Esophagus muscularis mucosa (tissue), 3 donors: ENCODE results near the gene SLC4A4.

Source experiments
- POLR2A ChIP-seq: fragments of 450-650 bp; IDR thresholded peaks from one replicate; pipeline ENCODE4 v1.6.1; 2017; ENCODE audit warnings: antibody characterized with exemption, moderate library complexity, mild to moderate bottlenecking, low read depth
- POLR2AphosphoS5 ChIP-seq, 2 donors: sonication (generic); formaldehyde crosslinking; IDR thresholded peaks; one replicate each; pipeline ENCODE4 v1.6.1; 2017; ENCODE audit warnings: antibody characterized with exemption in 2 of 2
- TF ChIP-seq, protein P1 (sequence below), 3 experiments: fragments of 200-600 bp in 2 of 3; fragments of 450-650 bp in 1 of 3; sonication (generic) in 2 of 3; IDR thresholded peaks; one replicate each; pipeline ENCODE4 v1.5.1; 2017 to 2019; ENCODE audit warnings: antibody characterized with exemption in 3 of 3, mild to moderate bottlenecking in 2 of 3, moderate library complexity in 1 of 3

DNA sequence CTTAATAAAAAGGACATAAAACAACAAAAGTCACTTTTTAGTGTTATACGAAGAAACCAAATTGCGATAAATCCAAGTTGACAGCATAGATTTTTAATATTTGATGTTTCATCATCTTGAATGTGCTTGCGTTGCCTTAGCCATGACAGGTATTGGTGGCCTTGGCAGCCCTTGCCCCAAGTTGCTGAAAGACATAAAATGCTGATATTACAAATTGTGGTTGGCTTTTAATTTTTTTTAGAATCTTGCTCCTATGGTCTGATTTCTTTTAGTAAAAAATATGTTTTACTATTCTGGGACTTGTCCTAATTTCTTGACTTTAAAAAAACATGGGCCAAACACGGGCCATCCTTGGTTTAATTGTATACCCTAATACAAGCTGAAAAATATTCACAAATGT lies 122.6 kb downstream of the SLC4A4 start:
- TF ChIP-seq POLR2A (no peak), POLR2AphosphoS5 (IDR thresholded peaks at IDR 0.05) (no peak)
- TF ChIP-seq, protein P1, sequence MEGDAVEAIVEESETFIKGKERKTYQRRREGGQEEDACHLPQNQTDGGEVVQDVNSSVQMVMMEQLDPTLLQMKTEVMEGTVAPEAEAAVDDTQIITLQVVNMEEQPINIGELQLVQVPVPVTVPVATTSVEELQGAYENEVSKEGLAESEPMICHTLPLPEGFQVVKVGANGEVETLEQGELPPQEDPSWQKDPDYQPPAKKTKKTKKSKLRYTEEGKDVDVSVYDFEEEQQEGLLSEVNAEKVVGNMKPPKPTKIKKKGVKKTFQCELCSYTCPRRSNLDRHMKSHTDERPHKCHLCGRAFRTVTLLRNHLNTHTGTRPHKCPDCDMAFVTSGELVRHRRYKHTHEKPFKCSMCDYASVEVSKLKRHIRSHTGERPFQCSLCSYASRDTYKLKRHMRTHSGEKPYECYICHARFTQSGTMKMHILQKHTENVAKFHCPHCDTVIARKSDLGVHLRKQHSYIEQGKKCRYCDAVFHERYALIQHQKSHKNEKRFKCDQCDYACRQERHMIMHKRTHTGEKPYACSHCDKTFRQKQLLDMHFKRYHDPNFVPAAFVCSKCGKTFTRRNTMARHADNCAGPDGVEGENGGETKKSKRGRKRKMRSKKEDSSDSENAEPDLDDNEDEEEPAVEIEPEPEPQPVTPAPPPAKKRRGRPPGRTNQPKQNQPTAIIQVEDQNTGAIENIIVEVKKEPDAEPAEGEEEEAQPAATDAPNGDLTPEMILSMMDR (IDR thresholded peaks at IDR 0.05): no peak
